PFSK-1 (cell line): Measurements from ENCODE around the gene SSTR1.

Experiments
- FOXP2 ChIP-seq: optimal IDR thresholded peaks from 2 replicates; pipeline ENCODE3; 2011; ENCODE audit warnings: borderline replicate concordance, control low read depth, inconsistent platforms; ENCODE audit not compliant: insufficient read depth; ENCODE audit errors: extremely low read length, extremely low read depth
- POLR2AphosphoS5 ChIP-seq: IDR thresholded peaks from 2 replicates; pipeline ENCODE4 v1.6.1; 2012; ENCODE audit warnings: low read depth, mild to moderate bottlenecking, control low read depth, low read length, moderate library complexity
- SIN3A ChIP-seq: IDR thresholded peaks from 2 replicates; pipeline ENCODE4 v1.6.1; 2012; ENCODE audit warnings: mild to moderate bottlenecking, low read length, moderate library complexity, borderline replicate concordance; ENCODE audit not compliant: insufficient read depth
- TAF1 ChIP-seq: IDR thresholded peaks from 2 replicates; pipeline ENCODE4 v1.6.1; 2012; ENCODE audit warnings: low read length, control low read depth, borderline replicate concordance; ENCODE audit not compliant: insufficient read depth
- TF ChIP-seq, protein P1 (sequence below), 2 experiments: IDR thresholded peaks; 2 replicates each; pipeline versions ENCODE4 v1.6.1 to v1.8.0; 2011 to 2012; ENCODE audit warnings: low read depth in 2 of 2, low read length in 2 of 2, control low read depth in 1 of 2, inconsistent platforms in 1 of 2, mild to moderate bottlenecking in 1 of 2, moderate library complexity in 1 of 2; ENCODE audit not compliant: insufficient read depth in 1 of 2

The SSTR1 gene

GRCh38 chr14:38256533-38256840 is 48.8 kb downstream of the SSTR1 start:
- no peak for TF ChIP-seq POLR2AphosphoS5
- TF ChIP-seq SIN3A: no peak
- TF ChIP-seq FOXP2: no peak
- no peak for TF ChIP-seq TAF1
- TF ChIP-seq, protein P1, sequence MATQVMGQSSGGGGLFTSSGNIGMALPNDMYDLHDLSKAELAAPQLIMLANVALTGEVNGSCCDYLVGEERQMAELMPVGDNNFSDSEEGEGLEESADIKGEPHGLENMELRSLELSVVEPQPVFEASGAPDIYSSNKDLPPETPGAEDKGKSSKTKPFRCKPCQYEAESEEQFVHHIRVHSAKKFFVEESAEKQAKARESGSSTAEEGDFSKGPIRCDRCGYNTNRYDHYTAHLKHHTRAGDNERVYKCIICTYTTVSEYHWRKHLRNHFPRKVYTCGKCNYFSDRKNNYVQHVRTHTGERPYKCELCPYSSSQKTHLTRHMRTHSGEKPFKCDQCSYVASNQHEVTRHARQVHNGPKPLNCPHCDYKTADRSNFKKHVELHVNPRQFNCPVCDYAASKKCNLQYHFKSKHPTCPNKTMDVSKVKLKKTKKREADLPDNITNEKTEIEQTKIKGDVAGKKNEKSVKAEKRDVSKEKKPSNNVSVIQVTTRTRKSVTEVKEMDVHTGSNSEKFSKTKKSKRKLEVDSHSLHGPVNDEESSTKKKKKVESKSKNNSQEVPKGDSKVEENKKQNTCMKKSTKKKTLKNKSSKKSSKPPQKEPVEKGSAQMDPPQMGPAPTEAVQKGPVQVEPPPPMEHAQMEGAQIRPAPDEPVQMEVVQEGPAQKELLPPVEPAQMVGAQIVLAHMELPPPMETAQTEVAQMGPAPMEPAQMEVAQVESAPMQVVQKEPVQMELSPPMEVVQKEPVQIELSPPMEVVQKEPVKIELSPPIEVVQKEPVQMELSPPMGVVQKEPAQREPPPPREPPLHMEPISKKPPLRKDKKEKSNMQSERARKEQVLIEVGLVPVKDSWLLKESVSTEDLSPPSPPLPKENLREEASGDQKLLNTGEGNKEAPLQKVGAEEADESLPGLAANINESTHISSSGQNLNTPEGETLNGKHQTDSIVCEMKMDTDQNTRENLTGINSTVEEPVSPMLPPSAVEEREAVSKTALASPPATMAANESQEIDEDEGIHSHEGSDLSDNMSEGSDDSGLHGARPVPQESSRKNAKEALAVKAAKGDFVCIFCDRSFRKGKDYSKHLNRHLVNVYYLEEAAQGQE (IDR thresholded peaks at IDR 0.05; ENCODE audit: insufficient read depth in 1 of 2, low read depth in 2 of 2, low read length in 2 of 2): no peak

DNA sequence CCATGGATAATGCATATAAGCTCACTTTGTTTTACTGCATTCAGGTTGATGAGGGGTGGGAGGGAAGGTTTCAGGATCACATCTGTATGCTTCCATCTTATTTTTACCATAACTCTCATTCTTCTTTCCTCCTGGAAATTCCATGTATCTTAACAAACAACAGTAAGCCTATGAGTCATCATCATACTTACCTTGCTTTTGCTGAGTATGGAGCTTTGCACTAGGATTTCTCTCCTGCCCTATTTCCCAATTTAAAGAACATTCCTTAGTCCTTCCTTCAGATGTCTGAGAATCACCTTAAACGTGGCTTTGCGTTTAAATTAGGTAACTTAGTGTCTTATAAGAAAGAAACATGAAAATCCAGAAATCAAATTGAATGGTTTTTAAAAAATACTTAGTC is 49.8 kb downstream of the SSTR1 start:
- TF ChIP-seq POLR2AphosphoS5 (no peak), SIN3A (no peak), TAF1 (no peak), FOXP2 (no peak)
- TF ChIP-seq, protein P1 (IDR thresholded peaks at IDR 0.05; ENCODE audit: insufficient read depth in 1 of 2, low read depth in 2 of 2, low read length in 2 of 2): no peak

DNA sequence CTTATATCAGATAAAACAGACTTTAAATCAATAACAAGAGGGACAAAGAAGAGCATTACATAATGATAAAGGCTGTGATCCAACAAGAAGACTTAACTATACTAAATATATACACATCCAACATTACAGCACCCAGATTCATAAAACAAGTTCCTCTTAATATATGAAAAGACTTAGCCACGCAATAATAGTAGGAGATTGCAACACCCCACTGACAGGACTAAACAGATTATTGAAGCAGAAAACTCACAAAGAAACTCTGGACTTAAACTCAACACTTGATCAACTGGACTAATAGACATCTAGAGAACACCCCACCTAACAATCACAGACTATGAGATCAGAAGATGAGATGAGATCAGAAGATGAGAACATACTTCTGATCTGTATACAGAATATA is 53.9 kb downstream of the SSTR1 start:
- TF ChIP-seq POLR2AphosphoS5 (no peak), FOXP2 (no peak), TAF1 (no peak), SIN3A (no peak)
- TF ChIP-seq, protein P1 (IDR thresholded peaks at IDR 0.05; ENCODE audit: insufficient read depth in 1 of 2, low read depth in 2 of 2, low read length in 2 of 2): no peak
